GM21723 (cell line): ENCODE measurements around the gene EID3.
"Not testable (repeated sequence)": the region's sequence is repeated elsewhere in the genome, so short reads cannot be mapped to it uniquely, and the experiment has no call there.

Experiments
- ATAC-seq: cut with Tn5 transposase; IDR thresholded peaks from one replicate; pipeline ENCODE4 v1.9.1; 2021; ENCODE audit warnings: mild to moderate bottlenecking, moderate library complexity; ENCODE audit not compliant: unreplicated experiment

Gene EID3

DNA sequence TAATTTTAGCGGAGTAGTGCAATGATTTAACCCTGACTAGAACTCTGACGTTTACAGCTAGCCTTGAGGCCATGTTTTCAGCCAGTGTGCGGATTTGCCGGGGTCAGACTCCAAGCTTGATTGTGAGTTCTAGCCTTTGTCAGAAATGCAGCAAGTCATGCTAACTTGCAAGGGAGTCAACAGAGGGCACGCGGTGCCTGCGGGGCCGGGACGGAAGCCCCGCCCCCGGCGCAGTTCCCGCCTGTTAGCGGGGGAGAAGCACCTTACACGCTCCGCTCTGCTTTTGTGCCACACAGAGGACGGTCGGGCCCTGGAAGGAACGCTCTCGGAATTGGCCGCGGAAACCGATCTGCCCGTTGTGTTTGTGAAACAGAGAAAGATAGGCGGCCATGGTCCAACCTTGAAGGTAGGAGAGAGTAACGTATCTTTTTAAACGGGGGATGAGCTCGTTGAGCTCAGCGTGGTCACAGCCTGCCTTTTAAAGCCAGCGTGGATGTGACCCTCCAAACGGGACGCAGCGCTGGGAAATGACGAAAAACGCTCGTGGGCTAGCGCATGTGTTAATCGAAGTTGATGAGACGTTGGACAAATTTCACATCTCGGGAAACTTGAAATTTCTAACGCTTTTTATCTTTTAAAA lies 14.8 kb upstream of the EID3 start:
- peak; percentile 51 for ATAC-seq

DNA sequence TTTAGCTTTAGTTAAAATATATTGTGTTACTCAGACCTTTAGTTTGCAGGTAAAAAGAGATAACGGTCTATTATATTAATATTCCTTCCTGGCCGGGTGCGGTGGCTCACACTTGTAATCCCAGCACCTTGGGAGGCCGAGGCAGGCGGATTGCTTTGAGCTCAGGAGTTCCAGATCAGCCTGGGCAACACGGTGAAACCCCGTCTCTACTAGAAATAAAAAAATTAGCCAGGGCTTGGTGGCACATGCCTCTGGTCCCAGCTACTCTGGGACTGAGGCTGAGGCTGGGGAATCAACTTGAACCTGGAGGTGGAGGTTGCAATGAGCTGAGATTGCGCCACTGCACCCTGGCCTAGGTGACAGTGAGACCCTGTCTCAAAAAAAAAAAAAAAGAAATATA lies 13.2 kb upstream of the EID3 start:
- no peak for ATAC-seq

DNA sequence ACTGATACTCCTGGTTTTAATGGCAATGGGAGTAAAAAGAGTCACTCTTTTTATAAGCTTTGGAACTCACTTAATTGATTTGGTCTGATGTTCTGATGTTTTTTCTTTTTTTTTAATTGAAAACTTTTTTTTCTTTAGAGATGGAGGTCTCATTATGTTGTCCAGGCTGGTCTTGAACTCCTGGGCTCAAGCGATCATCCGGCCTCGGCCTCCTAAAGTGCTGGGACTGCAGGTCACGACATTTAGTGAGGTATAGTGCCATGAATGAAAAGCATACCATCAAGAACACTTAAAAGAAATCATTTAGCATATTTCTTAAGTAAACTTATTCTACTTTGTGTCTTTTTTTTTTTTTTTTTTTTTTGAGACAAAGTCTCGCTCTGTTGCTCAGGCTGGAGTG lies 12.7 kb upstream of the EID3 start:
- no peak for ATAC-seq

GRCh38 chr12:104291867-104292524 lies 11.5 kb upstream of the EID3 start:
- ATAC-seq, result no peak

- ATAC-seq, result no peak
Observed at GRCh38 chr12:104292872-104293794, 10.4 kb upstream of the EID3 start.

DNA sequence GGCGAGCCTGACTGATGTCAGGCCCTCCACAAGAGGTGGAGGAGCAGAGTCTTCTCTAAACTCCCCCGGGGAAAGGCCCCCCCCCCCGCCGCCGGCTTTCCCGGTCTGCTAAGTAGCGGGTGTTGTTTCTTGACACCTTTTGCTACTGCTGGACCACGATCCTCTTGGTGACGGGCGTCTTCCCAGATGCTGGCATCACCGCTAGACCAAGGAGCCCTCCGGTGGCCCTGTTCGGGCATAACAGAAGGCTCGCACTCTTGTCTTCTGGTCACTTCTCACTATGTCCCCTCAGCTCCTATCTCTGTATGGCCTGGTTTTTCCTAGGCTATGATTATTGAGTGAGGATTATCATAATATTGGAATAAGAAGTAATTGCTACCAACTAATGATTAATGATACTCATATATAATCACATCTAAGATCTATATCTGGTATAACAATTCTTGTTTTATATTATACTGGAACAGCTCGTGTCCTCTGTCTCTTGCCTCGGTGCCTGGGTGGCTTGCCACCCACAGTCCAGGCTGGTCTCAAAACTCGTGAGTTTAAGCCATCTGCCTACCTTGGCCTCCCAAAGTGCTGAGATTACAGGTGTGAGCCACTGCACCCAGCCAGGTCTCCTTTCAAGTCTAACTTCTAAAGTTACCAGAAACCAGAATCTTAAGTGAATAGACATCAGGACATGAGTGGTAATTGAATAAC lies 9.2 kb upstream of the EID3 start:
- ATAC-seq, result not testable (repeated sequence)

- no peak for ATAC-seq
Observed at GRCh38 chr12:104294927-104295668, 8.4 kb upstream of the EID3 start.

DNA sequence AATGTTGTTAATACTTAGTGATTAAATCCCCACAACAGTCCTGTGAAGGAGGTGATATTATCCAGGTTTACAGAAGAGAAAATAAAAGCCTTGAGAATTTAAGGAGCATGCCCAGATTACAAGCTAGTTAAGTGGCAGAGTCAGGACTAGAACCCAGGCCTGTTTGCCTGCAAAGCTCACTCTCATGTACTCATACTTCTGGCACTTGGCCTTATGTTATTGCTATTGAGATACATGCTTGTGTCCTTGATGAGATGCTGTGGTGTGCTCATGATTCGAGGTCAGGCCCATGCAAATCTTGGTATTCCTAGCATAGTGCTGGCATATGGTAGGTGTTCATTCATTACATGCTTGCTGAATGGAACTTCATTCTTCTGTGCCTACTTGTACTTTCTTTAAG lies 7.6 kb upstream of the EID3 start:
- no peak for ATAC-seq

- ATAC-seq, result no peak
Observed at GRCh38 chr12:104296718-104297117, 6.8 kb upstream of the EID3 start.

GRCh38 chr12:104297477-104298113 lies 5.9 kb upstream of the EID3 start:
- ATAC-seq, result no peak

DNA sequence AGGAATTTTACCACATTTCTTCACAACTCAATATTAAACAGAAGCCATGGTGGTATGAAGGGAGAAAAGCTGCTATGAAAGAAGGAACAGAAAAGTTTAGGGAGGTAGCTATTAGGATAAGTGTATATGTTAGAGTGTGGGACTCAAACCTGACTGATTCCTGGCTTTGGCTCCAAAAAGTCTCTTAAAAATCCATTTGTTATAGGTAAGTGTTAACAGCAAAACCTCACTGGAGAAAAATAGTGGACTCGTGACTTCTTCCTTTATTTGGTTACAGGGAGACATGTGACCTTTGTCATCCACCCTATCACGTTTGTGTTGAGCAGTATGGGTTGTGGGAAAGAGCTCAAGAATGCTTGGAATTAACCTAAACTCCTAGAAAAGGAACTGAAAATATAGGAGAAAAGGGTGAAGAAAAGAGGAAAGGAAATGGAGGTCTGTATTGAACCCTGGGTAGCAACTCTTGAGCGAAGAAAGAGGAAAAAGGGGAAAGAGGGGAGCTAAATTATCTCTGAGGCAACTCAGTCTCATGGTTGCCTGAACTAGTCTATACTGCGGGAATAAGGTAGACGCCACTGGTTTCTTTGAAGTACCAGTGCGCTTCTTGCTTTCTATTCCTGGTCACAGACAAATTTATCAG lies 3.6 kb upstream of the EID3 start:
- ATAC-seq, result no peak

GRCh38 chr12:104304261-104305009 lies 896 bp downstream of the EID3 start:
- ATAC-seq, result no peak

DNA sequence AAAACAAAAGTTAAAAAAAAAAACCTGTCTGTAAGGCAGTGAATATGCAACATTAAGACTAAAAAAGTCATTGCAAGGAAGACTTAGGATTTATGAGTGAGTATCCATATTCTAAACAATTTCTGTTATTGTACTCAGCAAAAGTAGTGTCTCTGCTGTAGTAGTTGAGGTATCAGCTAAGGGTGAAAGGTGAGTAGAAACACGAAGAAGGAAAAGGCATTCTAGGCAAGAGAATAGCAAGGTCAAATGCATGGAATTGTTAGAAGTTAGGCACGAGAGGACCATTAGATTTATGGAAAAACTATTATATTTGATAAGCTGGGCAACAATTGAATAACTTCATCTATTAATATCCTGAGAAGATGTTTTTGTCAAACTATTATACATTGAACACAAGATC lies 1.8 kb downstream of the EID3 start:
- no peak for ATAC-seq

GRCh38 chr12:104306376-104306775 lies 2.8 kb downstream of the EID3 start:
- ATAC-seq, result no peak

DNA sequence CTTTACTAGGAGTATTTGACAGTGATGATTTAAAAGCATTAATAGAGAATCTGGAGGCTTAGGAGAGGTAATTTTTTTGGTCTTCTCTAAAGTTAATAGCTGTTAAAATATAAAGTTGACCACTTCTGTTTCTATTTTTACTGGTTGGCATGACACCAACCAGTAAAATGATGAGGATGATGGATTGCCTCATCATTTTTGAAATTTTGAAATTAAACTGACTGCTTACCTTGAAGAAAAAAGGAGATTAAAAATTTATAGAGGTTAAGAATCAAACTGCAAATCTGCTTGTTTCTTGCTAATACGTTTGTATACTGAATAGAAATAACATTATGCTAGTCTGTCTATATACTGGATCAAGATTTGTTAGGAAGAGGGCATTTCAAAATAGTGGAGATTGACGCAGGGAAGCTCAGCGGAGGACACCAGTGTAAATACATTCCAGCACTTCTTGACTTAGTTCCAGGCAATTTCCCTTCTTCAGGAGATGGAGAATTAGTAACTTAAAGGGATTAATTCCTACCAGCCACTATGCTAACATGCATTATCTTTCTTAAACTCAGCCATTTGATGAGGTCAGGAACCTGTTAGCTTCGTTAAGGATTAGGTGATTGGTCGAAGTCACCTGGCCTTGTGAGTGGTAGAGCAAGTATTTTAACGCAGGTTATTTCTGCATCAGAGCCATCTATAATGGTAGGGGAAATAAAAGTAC lies 3.6 kb downstream of the EID3 start:
- ATAC-seq, result no peak

DNA sequence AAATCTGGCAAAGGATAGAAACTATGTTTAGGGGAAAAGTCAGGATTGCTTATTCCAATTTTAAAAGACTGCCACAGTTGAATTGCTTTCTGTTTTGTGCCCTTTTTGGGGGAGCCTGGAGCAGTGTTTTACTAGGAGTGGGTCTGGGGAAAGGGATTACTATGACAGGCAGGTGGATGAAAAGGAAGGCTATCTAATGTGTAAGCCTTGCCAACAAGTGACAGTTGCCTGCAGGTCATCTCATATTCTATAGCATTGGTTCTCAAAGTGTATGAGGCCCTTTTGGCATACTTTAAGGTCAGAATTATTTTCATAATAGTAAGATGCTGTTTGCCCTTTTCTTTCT lies 4.1 kb downstream of the EID3 start:
- no peak for ATAC-seq

DNA sequence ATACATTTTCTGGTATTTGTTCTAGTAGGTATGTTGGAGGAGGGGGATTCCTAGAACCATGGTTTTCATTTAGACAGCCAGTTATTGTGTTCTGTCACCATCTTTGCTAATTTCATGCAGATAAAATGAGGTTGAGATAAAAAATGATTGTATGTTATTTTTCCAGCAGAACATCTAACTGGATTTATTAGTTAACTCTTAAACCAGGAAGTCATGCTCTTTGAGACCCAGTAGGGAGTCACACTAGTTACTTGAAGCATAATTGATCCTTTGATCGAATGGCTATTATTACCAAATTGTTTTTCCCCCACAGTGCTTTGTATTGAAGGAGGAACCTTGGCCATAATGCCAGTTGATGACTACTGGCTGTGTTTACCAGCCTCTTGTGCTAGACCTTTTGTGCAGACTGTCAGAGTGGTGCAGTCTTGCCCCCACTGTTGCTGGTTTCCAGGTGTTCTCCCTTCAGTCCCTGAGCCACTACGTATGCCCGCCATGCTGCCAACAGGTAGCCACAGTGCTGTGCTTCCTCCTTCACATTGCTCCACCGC lies 6.0 kb downstream of the EID3 start:
- ATAC-seq, result no peak
